Esophagus (tissue), 2 donors: ENCODE results near the gene SAP130. TPM values are rescaled to one million over a fixed set of nuclear protein-coding genes. Genes with fewer than 3 reads are reported as not detected.

Source experiments
- H3K27ac ChIP-seq, 2 donors: one replicate each; pipeline ENCODE4 v1.5.1; 2013; ENCODE audit warnings: low read depth in 2 of 2, mild to moderate bottlenecking in 2 of 2, inconsistent platforms in 1 of 2, low read length in 1 of 2, moderate library complexity in 1 of 2
- H3K27me3 ChIP-seq, 2 donors: one replicate each; pipeline ENCODE4 v1.6.1; 2013; ENCODE audit warnings: low read length in 2 of 2, control low read depth in 1 of 2, mild to moderate bottlenecking in 1 of 2; ENCODE audit not compliant: insufficient read depth in 2 of 2, control insufficient read depth in 1 of 2
- H3K36me3 ChIP-seq, 2 donors: one replicate each; pipeline ENCODE4 v1.6.1; 2013; ENCODE audit warnings: low read length in 1 of 2; ENCODE audit not compliant: control insufficient read depth in 2 of 2, insufficient read depth in 2 of 2
- H3K4me1 ChIP-seq, 2 donors: one replicate each; pipeline ENCODE4 v1.6.1; 2013; ENCODE audit warnings: low read length in 1 of 2; ENCODE audit not compliant: control insufficient read depth in 2 of 2, insufficient read depth in 2 of 2
- H3K4me3 ChIP-seq, 2 donors: one replicate each; pipeline ENCODE4 v1.5.1; 2013; ENCODE audit warnings: low read length in 2 of 2, mild to moderate bottlenecking in 2 of 2, low read depth in 1 of 2, moderate library complexity in 1 of 2
- H3K9me3 ChIP-seq, 2 donors: one replicate each; pipeline ENCODE4 v1.6.1; 2013; ENCODE audit warnings: mild to moderate bottlenecking in 2 of 2, low read depth in 1 of 2, low read length in 1 of 2, moderate library complexity in 1 of 2; ENCODE audit not compliant: control insufficient read depth in 2 of 2, insufficient read depth in 1 of 2
- WGBS, 2 donors: extraction: QIAGEN DNeasy Blood & Tissue Kit; methylation state at CpG; one replicate each; pipeline ENCODE4 v1.1.7; 2013; 5-methylcytosine and 5-hydroxymethylcytosine counted together
- polyA plus RNA-seq, 2 donors: library from polyadenylated mRNA; stranded (reverse); fragments of 200-250 nt; gene quantifications; one replicate each; pipeline ENCODE4 v1.2.3, GENCODE V29; 2013
- donor health status: healthy with polysubstance abuse.
- donor health status: Bipolar disorder and iron deficiency.

SAP130 gene
- polyA plus RNA-seq, 2 donors, result 6.3 to 7.3 TPM

DNA sequence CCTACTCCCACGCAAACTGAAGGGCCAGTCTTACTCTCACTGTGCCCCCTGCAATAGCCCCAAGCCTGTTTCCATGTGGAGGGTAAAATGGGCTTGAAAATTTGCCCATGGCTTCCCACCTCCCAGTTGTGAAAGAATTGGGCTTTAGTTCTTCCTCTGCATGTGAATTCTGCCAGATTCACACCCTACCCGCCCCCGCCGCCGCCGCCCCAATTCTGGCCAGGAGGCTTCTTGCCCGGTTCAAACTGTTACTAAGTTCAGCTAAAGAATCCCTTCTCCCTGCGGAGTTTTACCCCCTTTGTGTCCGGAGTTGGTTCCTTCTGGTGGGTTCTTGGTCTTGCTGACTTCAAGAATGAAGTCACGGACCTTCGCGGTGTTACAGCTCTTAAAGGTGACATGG, 25.5 kb upstream of the SAP130 start:
- Histone ChIP-seq H3K27ac (no peak overlapping the region), H3K27me3 (no peaks in the 10 kb centered on the region), H3K4me3 (no peak overlapping the region), H3K4me1 (no peaks in the 10 kb centered on the region), H3K9me3 (no peaks in the 10 kb centered on the region), H3K36me3 (no peaks in the 10 kb centered on the region)
- WGBS, 2 donors, result 94 to 95% methylated on average over 12 of the region's 12 CpGs

DNA sequence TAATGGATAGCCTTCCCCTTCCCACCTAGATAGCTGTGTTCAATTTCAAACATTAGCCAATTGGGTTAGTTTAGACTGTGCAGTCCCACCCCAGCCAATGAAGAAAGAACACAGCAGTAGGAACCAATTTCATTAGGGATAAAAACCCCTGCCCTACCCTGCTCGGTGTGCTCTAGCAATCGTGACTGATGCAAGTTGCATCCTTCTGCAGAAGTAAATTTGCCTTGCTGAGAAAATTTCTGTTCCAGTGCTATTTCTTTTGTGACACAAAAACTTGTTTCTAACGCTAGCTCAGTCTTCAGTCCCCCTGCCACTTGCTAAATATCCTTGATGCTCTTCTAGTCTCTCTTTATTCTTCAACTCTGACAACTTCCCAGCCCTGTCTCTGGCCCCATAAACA, 15.2 kb upstream of the SAP130 start:
- Histone ChIP-seq H3K4me1 (no peaks in the 10 kb centered on the region), H3K4me3 (no peak overlapping the region), H3K27ac (no peak overlapping the region), H3K9me3 (peaks cover 3 to 14% of the 10 kb centered on the region in 2 donors), H3K27me3 (peaks cover 0 to 2% of the 10 kb centered on the region in 2 donors), H3K36me3 (no peaks in the 10 kb centered on the region)
- WGBS, 2 donors, result 91 to 93% methylated on average over 3 of the region's 3 CpGs

GRCh38 chr2:128041561-128041960, 13.7 kb upstream of the SAP130 start:
- H3K27ac ChIP-seq, result no peak overlapping the region
- 76 to 81% methylated on average over 3 of the region's 3 CpGs for whole genome bisulfite sequencing, 2 donors
- peaks cover 13 to 17% of the 10 kb centered on the region in 2 donors for H3K9me3 ChIP-seq
- H3K4me3 ChIP-seq, result no peak overlapping the region
- no peaks in the 10 kb centered on the region for H3K36me3 ChIP-seq
- peaks cover 0 to 2% of the 10 kb centered on the region in 2 donors for H3K27me3 ChIP-seq
- H3K4me1 ChIP-seq, result no peaks in the 10 kb centered on the region

GRCh38 chr2:128040166-128040771, 12.4 kb upstream of the SAP130 start:
- Histone ChIP-seq H3K27ac (no peak overlapping the region), H3K4me3 (no peak overlapping the region), H3K36me3 (no peaks in the 10 kb centered on the region), H3K27me3 (peaks cover 0 to 2% of the 10 kb centered on the region in 2 donors), H3K9me3 (peaks cover 17% of the 10 kb centered on the region in 2 donors), H3K4me1 (no peaks in the 10 kb centered on the region)
- WGBS, 2 donors, result 67 to 74% methylated on average over 8 of the region's 8 CpGs

- H3K9me3 ChIP-seq, result peaks cover 17% of the 10 kb centered on the region in 2 donors
- no peak overlapping the region for H3K27ac ChIP-seq
- 86 to 90% methylated on average over 9 of the region's 9 CpGs for WGBS, 2 donors
- H3K36me3 ChIP-seq, result no peaks in the 10 kb centered on the region
- no peaks in the 10 kb centered on the region for H3K4me1 ChIP-seq
- H3K4me3 ChIP-seq, result no peak overlapping the region
- H3K27me3 ChIP-seq, result peaks cover 0 to 2% of the 10 kb centered on the region in 2 donors
Measured at GRCh38 chr2:128039535-128039934, 11.7 kb upstream of the SAP130 start.

- WGBS, 2 donors, result 72 to 76% methylated on average over 3 of the region's 3 CpGs
- H3K36me3 ChIP-seq, result no peaks in the 10 kb centered on the region
Measured at GRCh38 chr2:128038411-128038810, 10.6 kb upstream of the SAP130 start.

GRCh38 chr2:128037649-128038048, 9.8 kb upstream of the SAP130 start:
- Histone ChIP-seq H3K36me3 (no peaks in the 10 kb centered on the region), H3K4me3 (no peak overlapping the region), H3K9me3 (peaks cover 14 to 17% of the 10 kb centered on the region in 2 donors), H3K4me1 (no peaks in the 10 kb centered on the region), H3K27ac (no peak overlapping the region), H3K27me3 (no peaks in the 10 kb centered on the region)
- 92% methylated on average over 5 of the region's 5 CpGs for WGBS, 2 donors

More at GRCh38 chr2:128038411-128038810, 10.6 kb upstream of the SAP130 start:
- no peak overlapping the region for H3K4me3 ChIP-seq
- H3K27me3 ChIP-seq, result peaks cover 0 to 2% of the 10 kb centered on the region in 2 donors
- no peaks in the 10 kb centered on the region for H3K4me1 ChIP-seq
- no peak overlapping the region for H3K27ac ChIP-seq
- H3K9me3 ChIP-seq, result peaks cover 17% of the 10 kb centered on the region in 2 donors

- H3K4me1 ChIP-seq, result no peaks in the 10 kb centered on the region
- no peak overlapping the region for H3K4me3 ChIP-seq
- 86 to 89% methylated on average over 10 of the region's 10 CpGs for WGBS, 2 donors
- no peak overlapping the region for H3K27ac ChIP-seq
- peaks cover 16 to 17% of the 10 kb centered on the region in 2 donors for H3K9me3 ChIP-seq
- no peaks in the 10 kb centered on the region for H3K36me3 ChIP-seq
- H3K27me3 ChIP-seq, result no peaks in the 10 kb centered on the region
Measured at GRCh38 chr2:128036748-128037607, 9.1 kb upstream of the SAP130 start.

DNA sequence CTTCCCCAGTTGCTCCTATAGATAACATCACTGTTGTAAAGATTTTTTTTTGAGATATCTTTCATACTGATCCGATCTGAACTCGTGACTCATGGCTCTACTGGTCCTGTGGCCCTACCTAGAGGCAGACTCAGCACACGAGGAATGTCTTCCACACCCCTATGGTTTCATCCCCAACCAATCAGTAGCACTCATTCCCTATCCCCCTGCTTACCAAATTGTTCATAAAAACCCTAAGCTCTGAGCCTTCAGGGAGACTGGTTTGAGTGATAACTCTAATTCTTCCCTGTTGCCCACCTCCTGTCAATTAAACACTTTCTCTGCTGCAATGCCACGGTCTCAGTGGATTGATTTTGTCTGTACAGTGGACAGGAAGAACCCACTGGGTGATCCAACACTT, 4.2 kb upstream of the SAP130 start:
- Histone ChIP-seq H3K36me3 (no peaks in the 10 kb centered on the region), H3K27ac (no peak overlapping the region), H3K27me3 (no peaks in the 10 kb centered on the region), H3K9me3 (peaks cover 2 to 8% of the 10 kb centered on the region in 2 donors), H3K4me1 (no peaks in the 10 kb centered on the region), H3K4me3 (no peak overlapping the region)
- 63 to 64% methylated on average over 4 of the region's 4 CpGs for WGBS, 2 donors
